ENCODE results near the gene GOLGA6A.
"Not testable (repeated sequence)": the region's sequence is repeated elsewhere in the genome, so short reads cannot be mapped to it uniquely, and the experiment has no call there.

Gene GOLGA6A

DNA sequence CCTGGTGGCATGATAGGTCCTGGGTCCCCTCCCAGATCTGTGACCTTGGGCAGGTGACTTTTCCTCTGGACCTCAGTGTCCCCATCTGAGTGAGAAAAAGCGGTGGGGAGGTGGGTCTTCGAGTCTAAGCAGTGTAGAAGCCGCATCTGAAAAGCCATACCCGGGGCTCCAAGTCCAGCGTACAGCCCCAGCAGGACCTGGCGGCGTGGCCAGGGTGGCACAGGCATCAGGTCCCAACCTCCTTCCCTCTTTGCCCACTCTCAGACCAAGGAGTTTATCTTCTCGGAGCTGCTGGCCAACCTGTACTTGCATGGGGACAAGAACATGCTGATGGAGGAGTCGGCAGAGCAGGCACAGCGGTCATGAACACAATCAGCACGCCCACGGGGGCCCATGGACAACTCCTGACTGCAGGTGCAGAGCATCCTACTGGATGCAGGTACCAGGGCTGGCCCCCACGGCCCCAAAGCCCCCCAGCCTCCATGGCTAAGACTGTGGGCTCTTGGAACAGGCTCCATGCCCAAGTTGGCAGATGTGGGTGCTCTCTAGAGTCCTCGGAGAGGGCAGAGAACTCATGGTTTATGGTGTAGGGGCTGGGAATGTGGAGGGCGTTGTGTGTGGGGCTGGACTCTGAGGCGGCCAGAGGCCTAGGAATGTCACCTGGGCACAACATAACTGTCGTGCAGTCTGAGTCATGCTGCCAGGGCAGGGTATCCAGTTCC lies 18.8 kb downstream of the GOLGA6A start:
- H4K20me1 ChIP-seq (ENCODE audit: insufficient read depth, low read length); H3K4me2 ChIP-seq (ENCODE audit: low read length); H3K79me2 ChIP-seq (ENCODE audit: insufficient read depth, low read length); H3F3A ChIP-seq (ENCODE audit: insufficient read depth, low read length); H2AFZ ChIP-seq (ENCODE audit: low read length); H3K4me1 ChIP-seq (ENCODE audit: insufficient read depth, low read length, severe bottlenecking); H3K9me2 ChIP-seq (ENCODE audit: low read depth, low read length); H3K27me3 ChIP-seq (ENCODE audit: insufficient read depth, low read length); H3K27ac ChIP-seq (ENCODE audit: low read depth, low read length, poor library complexity, severe bottlenecking); H3K36me3 ChIP-seq (ENCODE audit: insufficient read depth, low read length); H3K9me3 ChIP-seq (ENCODE audit: low read length); H3K9ac ChIP-seq (ENCODE audit: low read length); H3K4me3 ChIP-seq (ENCODE audit: low read depth, low read length, poor library complexity, severe bottlenecking): not testable (repeated sequence)

DNA sequence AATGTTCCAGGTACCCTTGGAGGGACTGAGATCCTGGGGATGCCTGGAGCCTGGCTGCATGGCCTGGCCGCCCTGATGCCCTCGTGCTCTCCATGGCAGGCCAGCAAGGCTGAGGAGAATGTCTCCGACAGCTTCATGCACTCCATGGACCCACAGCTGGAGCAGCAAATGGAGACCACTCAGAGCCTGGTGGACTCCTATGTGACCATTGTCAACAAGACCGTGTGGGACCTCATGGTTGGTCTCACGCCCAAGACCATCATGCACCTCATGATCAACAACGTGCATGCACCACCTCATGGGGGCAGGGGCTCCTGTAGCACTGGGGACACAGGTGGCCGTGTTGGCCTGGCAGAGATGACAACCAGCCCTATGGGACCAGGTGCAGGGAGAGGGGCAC lies 19.7 kb downstream of the GOLGA6A start:
- Histone ChIP-seq H3K9me2 (ENCODE audit: low read depth, low read length) (no peaks in the 10 kb centered on the region), H4K20me1 (ENCODE audit: insufficient read depth, low read length) (no peaks in the 10 kb centered on the region), H3K4me3 (ENCODE audit: low read depth, low read length, poor library complexity, severe bottlenecking) (no peak overlapping the region), H3F3A (ENCODE audit: insufficient read depth, low read length) (no peaks in the 10 kb centered on the region), H3K4me1 (ENCODE audit: insufficient read depth, low read length, severe bottlenecking) (no peaks in the 10 kb centered on the region), H2AFZ (ENCODE audit: low read length) (no peak overlapping the region), H3K36me3 (ENCODE audit: insufficient read depth, low read length) (no peaks in the 10 kb centered on the region), H3K27me3 (ENCODE audit: insufficient read depth, low read length) (no peaks in the 10 kb centered on the region), H3K9me3 (ENCODE audit: low read length) (no peaks in the 10 kb centered on the region), H3K4me2 (ENCODE audit: low read length) (no peak overlapping the region), H3K79me2 (ENCODE audit: insufficient read depth, low read length) (no peaks in the 10 kb centered on the region), H3K9ac (ENCODE audit: low read length) (no peak overlapping the region), H3K27ac (ENCODE audit: low read depth, low read length, poor library complexity, severe bottlenecking) (no peak overlapping the region)
- TF ChIP-seq, protein P1, sequence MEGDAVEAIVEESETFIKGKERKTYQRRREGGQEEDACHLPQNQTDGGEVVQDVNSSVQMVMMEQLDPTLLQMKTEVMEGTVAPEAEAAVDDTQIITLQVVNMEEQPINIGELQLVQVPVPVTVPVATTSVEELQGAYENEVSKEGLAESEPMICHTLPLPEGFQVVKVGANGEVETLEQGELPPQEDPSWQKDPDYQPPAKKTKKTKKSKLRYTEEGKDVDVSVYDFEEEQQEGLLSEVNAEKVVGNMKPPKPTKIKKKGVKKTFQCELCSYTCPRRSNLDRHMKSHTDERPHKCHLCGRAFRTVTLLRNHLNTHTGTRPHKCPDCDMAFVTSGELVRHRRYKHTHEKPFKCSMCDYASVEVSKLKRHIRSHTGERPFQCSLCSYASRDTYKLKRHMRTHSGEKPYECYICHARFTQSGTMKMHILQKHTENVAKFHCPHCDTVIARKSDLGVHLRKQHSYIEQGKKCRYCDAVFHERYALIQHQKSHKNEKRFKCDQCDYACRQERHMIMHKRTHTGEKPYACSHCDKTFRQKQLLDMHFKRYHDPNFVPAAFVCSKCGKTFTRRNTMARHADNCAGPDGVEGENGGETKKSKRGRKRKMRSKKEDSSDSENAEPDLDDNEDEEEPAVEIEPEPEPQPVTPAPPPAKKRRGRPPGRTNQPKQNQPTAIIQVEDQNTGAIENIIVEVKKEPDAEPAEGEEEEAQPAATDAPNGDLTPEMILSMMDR (IDR thresholded peaks at IDR 0.05; ENCODE audit: low read length), result no peak
- no peak for TF ChIP-seq EZH2 (IDR thresholded peaks at IDR 0.05; ENCODE audit: borderline replicate concordance, low read length)

DNA sequence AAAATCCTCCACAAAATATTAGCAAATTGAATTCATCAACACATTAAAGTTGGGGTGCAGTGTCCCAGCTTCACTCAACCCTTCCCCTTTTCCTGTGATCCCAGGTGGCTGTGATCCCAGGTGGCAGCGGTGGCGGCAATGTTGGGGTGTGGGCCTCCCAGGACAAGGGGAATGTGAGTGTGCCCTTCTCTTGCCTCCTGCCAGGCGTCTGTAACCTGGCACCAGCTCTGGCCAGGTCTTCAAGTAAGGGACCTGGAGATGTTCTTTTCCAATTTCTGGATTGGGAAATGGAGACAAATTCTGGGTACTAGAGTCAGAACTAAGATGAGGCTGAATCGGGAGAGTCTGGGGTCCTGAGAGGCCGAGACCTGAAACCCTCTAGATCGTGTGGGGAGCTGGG lies 20.1 kb downstream of the GOLGA6A start:
- no peaks in the 10 kb centered on the region for H3K27me3 ChIP-seq (ENCODE audit: insufficient read depth, low read length)
- no peak for TF ChIP-seq EZH2 (IDR thresholded peaks at IDR 0.05; ENCODE audit: borderline replicate concordance, low read length)
- TF ChIP-seq, protein P1 (IDR thresholded peaks at IDR 0.05; ENCODE audit: low read length), result no peak
- H3K27ac ChIP-seq (ENCODE audit: low read depth, low read length, poor library complexity, severe bottlenecking), result no peak overlapping the region
- H3F3A ChIP-seq (ENCODE audit: insufficient read depth, low read length), result no peaks in the 10 kb centered on the region
- H3K9me2 ChIP-seq (ENCODE audit: low read depth, low read length), result no peaks in the 10 kb centered on the region
- H3K4me2 ChIP-seq (ENCODE audit: low read length), result no peak overlapping the region
- H2AFZ ChIP-seq (ENCODE audit: low read length), result no peak overlapping the region
- H3K4me3 ChIP-seq (ENCODE audit: low read depth, low read length, poor library complexity, severe bottlenecking), result no peak overlapping the region
- H3K9me3 ChIP-seq (ENCODE audit: low read length), result no peaks in the 10 kb centered on the region
- no peaks in the 10 kb centered on the region for H3K36me3 ChIP-seq (ENCODE audit: insufficient read depth, low read length)
- H4K20me1 ChIP-seq (ENCODE audit: insufficient read depth, low read length), result no peaks in the 10 kb centered on the region
- no peaks in the 10 kb centered on the region for H3K4me1 ChIP-seq (ENCODE audit: insufficient read depth, low read length, severe bottlenecking)
- no peaks in the 10 kb centered on the region for H3K79me2 ChIP-seq (ENCODE audit: insufficient read depth, low read length)
- H3K9ac ChIP-seq (ENCODE audit: low read length), result no peak overlapping the region

DNA sequence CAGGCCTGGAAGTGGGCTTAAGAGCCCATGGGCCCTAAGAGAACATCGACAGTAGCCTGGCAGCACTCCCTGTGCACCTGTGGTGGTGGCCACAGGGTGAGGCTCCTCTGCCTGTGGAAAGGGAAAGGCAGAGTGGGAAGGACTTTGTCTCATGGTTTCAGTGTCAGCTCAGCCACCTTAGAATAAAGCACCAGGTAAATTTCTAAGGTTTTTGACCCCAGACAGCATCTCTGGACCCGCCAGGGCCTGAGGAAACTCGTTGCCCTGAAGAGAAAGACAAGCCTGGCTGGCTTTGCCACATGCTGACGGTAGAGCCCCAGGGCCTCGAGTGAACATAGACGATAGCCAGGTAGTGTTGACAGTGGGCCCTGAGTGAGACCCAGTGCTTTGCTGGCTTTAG lies 22.1 kb downstream of the GOLGA6A start:
- Histone ChIP-seq H3F3A (ENCODE audit: insufficient read depth, low read length) (no peaks in the 10 kb centered on the region), H3K27me3 (ENCODE audit: insufficient read depth, low read length) (no peaks in the 10 kb centered on the region), H3K27ac (ENCODE audit: low read depth, low read length, poor library complexity, severe bottlenecking) (no peak overlapping the region), H3K4me1 (ENCODE audit: insufficient read depth, low read length, severe bottlenecking) (no peaks in the 10 kb centered on the region), H3K36me3 (ENCODE audit: insufficient read depth, low read length) (no peaks in the 10 kb centered on the region), H3K79me2 (ENCODE audit: insufficient read depth, low read length) (no peaks in the 10 kb centered on the region), H3K9ac (ENCODE audit: low read length) (no peak overlapping the region), H3K4me2 (ENCODE audit: low read length) (no peak overlapping the region), H2AFZ (ENCODE audit: low read length) (no peak overlapping the region), H4K20me1 (ENCODE audit: insufficient read depth, low read length) (no peaks in the 10 kb centered on the region), H3K9me2 (ENCODE audit: low read depth, low read length) (no peaks in the 10 kb centered on the region), H3K4me3 (ENCODE audit: low read depth, low read length, poor library complexity, severe bottlenecking) (no peak overlapping the region), H3K9me3 (ENCODE audit: low read length) (no peaks in the 10 kb centered on the region)
- no peak for TF ChIP-seq EZH2 (IDR thresholded peaks at IDR 0.05; ENCODE audit: borderline replicate concordance, low read length)
- TF ChIP-seq, protein P1 (IDR thresholded peaks at IDR 0.05; ENCODE audit: low read length), result no peak

DNA sequence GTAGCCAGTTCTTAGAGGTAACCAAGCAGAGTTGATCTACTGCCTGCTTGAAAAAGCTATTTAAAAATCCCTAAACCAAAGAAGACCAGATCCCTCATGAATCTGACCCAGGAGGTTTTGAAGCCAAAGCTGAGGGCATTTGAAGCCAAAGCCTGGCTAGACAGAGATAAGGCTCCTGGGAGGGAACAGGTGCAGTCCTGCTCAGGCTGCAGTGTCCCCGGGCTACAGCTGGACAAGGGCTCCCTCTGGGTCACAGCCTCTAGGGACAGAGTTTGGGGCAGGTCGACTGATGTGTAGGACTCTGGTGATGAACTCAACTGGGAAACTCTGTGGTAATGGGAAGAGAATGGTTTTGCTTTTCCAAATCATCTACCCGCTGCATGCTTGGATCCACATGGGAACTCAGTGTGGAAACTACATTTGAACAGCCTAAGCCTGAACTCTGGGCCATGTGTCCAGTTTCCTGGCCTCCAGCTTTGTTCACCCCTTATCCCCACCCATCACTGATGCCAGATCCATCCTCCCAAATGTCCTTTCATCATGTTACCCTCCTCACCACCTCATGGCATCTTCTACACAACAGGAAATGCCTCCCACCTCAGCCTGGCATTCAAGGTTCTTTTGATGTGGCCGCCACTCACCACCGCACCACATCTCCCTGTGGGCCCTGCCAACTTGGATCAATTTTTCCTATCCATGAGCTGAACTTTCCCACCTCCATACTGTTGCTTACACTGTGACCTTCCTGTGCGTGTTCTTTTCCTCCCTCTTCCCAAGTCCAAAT lies 23.1 kb downstream of the GOLGA6A start:
- H2AFZ ChIP-seq (ENCODE audit: low read length); H3K27me3 ChIP-seq (ENCODE audit: insufficient read depth, low read length); H3F3A ChIP-seq (ENCODE audit: insufficient read depth, low read length); H3K9me2 ChIP-seq (ENCODE audit: low read depth, low read length); H3K9me3 ChIP-seq (ENCODE audit: low read length); H3K9ac ChIP-seq (ENCODE audit: low read length); H3K4me1 ChIP-seq (ENCODE audit: insufficient read depth, low read length, severe bottlenecking); H3K27ac ChIP-seq (ENCODE audit: low read depth, low read length, poor library complexity, severe bottlenecking); H3K79me2 ChIP-seq (ENCODE audit: insufficient read depth, low read length); H3K4me3 ChIP-seq (ENCODE audit: low read depth, low read length, poor library complexity, severe bottlenecking); H3K4me2 ChIP-seq (ENCODE audit: low read length); H3K36me3 ChIP-seq (ENCODE audit: insufficient read depth, low read length); H4K20me1 ChIP-seq (ENCODE audit: insufficient read depth, low read length): not testable (repeated sequence)

Data from OCI-LY1 (cell line).